NCI-H524 treated with DMSO at 0.1 percent for 48 hours (cell line): ENCODE results near the gene MZT2A.
A peak's percentile ranks its signal among the peaks of the same experiment; 100 is the strongest.
"Not testable (repeated sequence)": the region's sequence is repeated elsewhere in the genome, so short reads cannot be mapped to it uniquely, and the experiment has no call there.

Source experiments
- DNase-seq: peaks from one replicate; lab custom pipeline; 2025; lab: John Stamatoyannopoulos, UW

The MZT2A gene

DNA sequence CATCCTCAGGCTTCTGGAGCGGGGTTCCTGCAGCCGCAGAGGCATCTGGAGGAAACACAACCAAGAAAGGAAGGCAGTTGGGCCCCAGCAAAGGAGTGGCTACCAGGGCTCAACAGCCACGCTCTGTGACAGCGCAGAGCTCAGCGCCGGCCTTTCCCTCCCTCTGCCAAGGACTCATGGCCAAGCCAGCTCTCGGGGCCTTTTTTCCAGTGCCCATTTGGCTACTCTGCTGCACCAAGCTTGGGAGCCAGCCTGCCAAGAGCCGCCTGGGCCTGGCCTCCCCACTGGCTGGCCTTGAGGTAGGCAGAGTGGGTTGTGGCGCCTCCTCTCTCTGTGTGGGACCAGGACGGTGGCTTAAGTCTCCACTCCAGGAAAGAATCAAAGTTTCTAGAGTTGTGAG lies 28.3 kb upstream of the MZT2A start:
- DNase-seq = no peak

GRCh38 chr2:131519871-131520470 lies 27.8 kb upstream of the MZT2A start:
- not testable (repeated sequence) for DNase-seq

DNA sequence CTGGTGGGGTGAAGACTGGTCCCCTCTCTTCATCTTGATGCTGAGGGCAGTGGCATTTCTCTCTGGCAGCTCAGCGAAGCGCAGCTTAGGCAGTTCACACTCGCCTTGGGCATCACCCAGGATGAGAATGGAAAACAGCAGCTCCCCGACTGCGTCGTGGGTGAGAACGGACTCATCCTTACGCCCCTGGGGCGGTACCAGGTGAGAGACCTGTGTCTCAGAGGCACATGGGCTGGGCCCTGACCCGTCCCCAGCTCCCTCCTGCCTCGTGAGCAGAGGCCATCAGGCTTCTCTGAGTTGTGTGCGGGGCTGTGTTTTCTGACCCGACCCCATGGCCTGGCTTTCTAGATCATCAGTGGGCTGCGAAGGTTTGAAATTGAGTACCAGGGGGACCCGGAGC lies 27.3 kb upstream of the MZT2A start:
- no peak for DNase-seq

DNA sequence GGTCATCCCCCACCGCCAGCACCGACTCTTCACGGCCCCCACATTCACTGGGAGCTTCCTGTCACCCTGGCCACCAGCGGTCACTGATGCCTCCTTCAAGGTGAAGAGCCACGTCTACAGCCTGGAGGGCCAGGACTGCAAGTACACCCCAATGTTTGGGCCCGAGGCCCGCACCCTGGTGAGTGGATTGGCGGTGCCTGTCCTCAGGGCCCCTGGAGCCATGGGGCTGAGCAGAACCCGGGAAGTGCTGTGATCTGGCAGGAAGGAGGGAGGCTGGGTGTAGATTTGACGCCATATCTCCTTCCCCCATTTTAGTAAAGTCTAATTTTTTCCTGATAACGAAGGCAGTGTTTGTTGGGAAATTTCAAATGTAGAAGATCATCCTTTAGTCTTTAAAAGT lies 26.3 kb upstream of the MZT2A start:
- not testable (repeated sequence) for DNase-seq

DNA sequence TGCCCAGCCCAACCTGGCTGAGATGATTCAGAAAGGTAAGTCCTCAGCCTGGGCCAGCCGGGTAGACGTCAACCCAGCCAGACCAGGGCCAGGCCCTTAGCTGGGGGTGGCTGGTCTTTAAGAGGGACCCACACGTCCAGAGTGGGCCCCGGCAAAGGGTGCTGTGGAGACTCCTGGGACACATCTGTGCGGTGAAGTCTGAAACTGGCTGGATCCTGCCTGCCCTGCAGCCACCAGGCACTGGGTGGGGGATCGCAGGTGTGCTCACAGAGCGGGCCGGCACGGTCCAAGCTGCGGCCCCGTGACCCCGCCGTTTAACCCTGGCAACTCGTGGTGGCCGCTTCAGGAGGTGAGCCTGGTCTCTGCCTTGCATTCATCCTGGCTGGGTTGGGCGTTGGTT lies 25.7 kb upstream of the MZT2A start:
- DNase-seq = not testable (repeated sequence)

DNA sequence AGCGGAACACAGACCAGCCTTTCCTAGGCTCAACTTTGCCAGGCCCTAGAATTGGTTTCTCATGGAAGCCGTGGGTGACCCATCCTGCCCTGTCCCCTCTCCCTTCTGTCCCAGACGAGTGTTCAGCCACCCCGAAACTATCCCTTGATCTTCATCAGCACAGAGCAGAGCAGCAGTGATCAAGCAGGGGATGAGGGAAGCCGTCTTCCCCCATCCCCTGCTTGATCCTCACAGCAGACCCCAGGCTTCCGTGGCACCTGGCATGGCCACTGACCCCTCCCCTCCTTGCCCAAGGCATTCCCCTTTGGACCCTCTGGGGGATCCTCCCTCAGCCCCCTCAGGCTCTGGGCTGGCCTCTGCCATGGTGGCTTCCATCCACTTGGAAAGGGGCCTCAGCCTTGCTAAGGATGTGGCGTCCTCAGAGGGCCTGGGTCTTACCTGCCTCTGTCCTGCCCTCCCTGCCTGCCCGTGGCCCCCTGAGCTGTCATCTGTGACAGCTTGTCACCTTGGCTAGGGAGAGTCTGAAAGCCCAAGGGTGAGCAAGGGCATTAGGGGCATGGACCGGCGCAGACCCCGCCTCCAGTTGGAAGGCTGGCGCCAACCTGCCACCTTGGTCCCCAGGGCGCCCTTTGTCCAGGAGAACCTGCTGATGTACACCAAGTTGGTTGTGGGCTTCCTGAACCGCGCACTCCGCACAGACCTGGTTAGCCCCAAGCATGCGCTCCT lies 25.1 kb upstream of the MZT2A start:
- no peak for DNase-seq

GRCh38 chr2:131516621-131517020 lies 24.4 kb upstream of the MZT2A start:
- not testable (repeated sequence) for DNase-seq

GRCh38 chr2:131516011-131516410 lies 23.8 kb upstream of the MZT2A start:
- no peak for DNase-seq

- not testable (repeated sequence) for DNase-seq
These were observed 23.0 kb upstream of the MZT2A start for GRCh38 chr2:131515235-131515634.

- DNase-seq = not testable (repeated sequence)
These were observed 22.4 kb upstream of the MZT2A start for GRCh38 chr2:131514408-131515166.

GRCh38 chr2:131511969-131512870 lies 20.0 kb upstream of the MZT2A start:
- not testable (repeated sequence) for DNase-seq

DNA sequence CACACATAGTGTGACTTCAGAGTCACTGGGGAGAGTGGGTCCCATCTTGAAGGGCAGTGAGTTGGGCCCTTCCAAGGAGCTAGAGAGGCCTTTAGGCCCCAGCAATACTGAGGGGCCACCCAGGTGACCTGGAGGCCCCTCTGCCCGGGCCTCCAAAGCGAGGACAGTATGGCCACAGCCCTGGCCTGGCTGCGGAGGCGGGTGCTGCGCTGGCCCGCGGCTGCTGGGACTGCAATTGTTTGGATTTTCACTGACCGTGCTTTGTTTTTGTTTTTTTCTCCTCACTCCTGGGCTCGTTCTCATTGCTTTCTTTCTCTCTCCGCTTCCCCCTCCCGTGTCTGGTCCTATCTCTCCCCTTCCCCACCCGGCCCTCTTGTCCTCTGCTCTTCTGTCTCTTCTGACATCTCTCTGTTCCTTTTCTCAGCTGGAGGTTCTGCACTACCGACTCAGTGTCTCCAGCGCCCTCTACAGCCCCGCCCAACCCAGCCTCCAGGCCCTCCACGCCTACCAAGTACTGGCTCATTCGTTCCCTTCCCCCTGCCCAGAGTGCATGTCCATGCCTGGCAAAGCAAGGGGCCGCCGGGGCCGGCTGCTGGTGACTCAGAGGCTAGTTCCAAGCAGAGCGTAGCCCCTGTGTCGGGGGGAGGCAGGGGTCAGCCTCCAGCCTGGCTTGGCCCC lies 19.2 kb upstream of the MZT2A start:
- not testable (repeated sequence) for DNase-seq

DNA sequence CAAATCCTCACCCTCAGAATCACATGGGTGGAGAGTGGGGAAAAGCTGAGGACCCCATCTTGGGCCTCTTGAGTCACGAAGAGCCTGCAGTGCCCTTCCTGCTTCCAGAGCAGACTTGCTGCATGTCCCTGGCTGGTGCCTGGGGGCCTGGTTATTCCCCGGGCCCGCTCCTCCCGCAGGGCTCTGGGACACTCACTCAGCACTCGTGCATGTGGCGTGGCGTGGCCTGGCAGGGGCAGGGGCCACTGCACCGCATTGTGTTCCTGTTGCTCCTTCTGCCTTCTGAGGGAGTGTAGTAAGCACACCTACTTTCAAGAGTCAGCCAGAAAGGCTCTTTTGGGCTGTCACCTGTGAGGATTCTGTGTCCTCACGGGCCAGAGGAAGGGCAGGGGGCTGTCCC lies 17.4 kb upstream of the MZT2A start:
- no peak for DNase-seq

DNA sequence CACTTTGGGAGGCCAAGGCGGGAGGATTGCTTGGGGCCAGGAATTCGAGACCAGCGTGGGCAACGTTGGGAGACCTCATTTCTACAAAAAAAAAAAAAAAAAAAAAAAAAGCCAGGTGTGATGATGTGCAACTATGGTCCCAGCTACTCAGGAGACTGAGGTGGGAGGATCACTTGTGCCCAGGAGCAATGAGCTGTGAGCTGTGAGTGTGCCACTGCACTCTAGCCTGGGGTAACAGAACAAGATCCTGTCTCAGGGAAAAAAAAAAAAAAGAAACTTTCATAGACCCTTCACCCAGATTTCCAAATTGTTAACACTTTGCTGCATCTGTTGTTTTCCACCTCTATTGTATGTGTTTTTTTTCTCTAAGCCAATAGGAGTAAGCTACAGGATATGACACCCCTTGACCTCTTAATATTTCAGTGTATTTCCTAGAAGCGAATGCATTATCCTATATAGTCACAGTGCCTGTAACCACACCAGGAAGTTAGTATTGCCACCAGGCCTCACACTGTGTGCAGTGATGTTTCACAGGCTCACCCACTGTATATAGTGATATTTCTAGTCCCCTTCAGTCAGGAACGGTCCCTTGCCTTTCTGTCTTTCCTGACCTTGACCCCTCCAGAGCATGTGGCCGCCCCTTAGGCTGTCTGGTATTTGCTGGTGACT lies 12.0 kb upstream of the MZT2A start:
- DNase-seq = not testable (repeated sequence)

GRCh38 chr2:131503587-131503986 lies 11.4 kb upstream of the MZT2A start:
- not testable (repeated sequence) for DNase-seq

- DNase-seq = not testable (repeated sequence)
These were observed 6.2 kb upstream of the MZT2A start for GRCh38 chr2:131498321-131498973.

DNA sequence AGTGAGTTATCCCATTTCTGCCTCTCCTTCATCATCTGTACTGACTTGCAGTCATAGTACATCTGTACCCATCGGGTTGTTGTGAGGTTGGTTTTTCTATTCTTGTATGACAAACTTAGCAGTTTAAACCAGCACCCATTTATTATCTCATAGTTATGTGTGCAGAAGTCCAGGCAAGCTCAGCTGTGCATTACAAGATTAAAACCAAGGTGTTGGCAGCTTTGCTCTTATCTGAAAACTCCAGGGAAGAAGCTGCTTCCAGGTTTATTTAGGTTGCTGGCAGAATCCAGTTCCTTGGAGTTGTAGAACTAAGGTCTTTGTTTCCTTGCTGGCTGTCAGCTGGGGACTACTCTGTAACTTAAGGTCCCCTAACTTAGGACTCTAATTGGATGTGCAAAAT lies 3.3 kb upstream of the MZT2A start:
- DNase-seq = not testable (repeated sequence)

- DNase-seq = no peak
These were observed 1.2 kb upstream of the MZT2A start for GRCh38 chr2:131493199-131493968.

- peak; percentile 79 for DNase-seq
These were observed 411 bp upstream of the MZT2A start for GRCh38 chr2:131492418-131493198.
